Peyer's patch (tissue), 4 donors: ENCODE measurements around the gene SAYSD1. TPM values are rescaled to one million over a fixed set of nuclear protein-coding genes. Genes with fewer than 3 reads are reported as not detected.

Experiments used
- DNase-seq, 3 donors: peaks; one replicate each; pipeline ENCODE4 v3.0.0-alpha.2; 2017 to 2019
- H3K27ac ChIP-seq, 4 donors: fragments of 200-600 bp; sonication (generic); one replicate each; pipeline ENCODE4 v1.5.1; 2016 to 2019
- H3K27me3 ChIP-seq, 2 donors: fragments of 200-600 bp; sonication (generic); one replicate each; pipeline ENCODE4 v1.5.1; 2019
- H3K36me3 ChIP-seq, 3 donors: fragments of 200-600 bp; sonication (generic); one replicate each; pipeline ENCODE4 v1.5.1; 2016 to 2019
- H3K4me1 ChIP-seq, 4 donors: fragments of 200-600 bp; sonication (generic); one replicate each; pipeline ENCODE4 v1.5.1; 2016 to 2019
- H3K4me3 ChIP-seq, 4 donors: fragments of 200-600 bp; sonication (generic); 1 replicate in 3 of 4; 2 replicates in 1 of 4; pipeline ENCODE4 v1.5.1; 2016 to 2019; ENCODE audit warnings: mild to moderate bottlenecking in 1 of 4
- H3K9me3 ChIP-seq, 4 donors: fragments of 200-600 bp; sonication (generic); one replicate each; pipeline ENCODE4 v1.5.1; 2016 to 2019; ENCODE audit warnings: mild to moderate bottlenecking in 1 of 4
- CTCF ChIP-seq, 6 experiments: fragments of 450-650 bp in 4 of 6; fragments of 200-600 bp in 2 of 6; sonication (generic) in 1 of 6; IDR thresholded peaks; one replicate each; pipeline ENCODE4 v1.5.1; 2017 to 2019; ENCODE audit warnings: antibody characterized with exemption in 6 of 6, mild to moderate bottlenecking in 3 of 6, moderate library complexity in 1 of 6
- POLR2A ChIP-seq, 2 donors: fragments of 450-650 bp; IDR thresholded peaks; one replicate each; pipeline ENCODE4 v1.5.1; 2017; ENCODE audit warnings: antibody characterized with exemption in 2 of 2, mild to moderate bottlenecking in 2 of 2, moderate library complexity in 2 of 2
- total RNA-seq, 4 donors: library from RNA; depleted of rRNA; stranded (reverse); fragments of >200 nt; gene quantifications; one replicate each; pipeline ENCODE4 v1.1.0, GENCODE V29; 2016

SAYSD1 gene
- total RNA-seq, 4 donors from 2014 or later, result 12.4 to 24.7 (median 19.1) TPM

GRCh38 chr6:39074486-39074885 is 40.5 kb downstream of the SAYSD1 start:
- H3K36me3 ChIP-seq, result no peaks in the 10 kb centered on the region
- H3K4me3 ChIP-seq, result no peak overlapping the region
- H3K27me3 ChIP-seq, result no peaks in the 10 kb centered on the region
- no peak for TF ChIP-seq CTCF (IDR thresholded peaks at IDR 0.05)
- TF ChIP-seq POLR2A (IDR thresholded peaks at IDR 0.05), result no peak
- H3K4me1 ChIP-seq, result no peaks in the 10 kb centered on the region
- DNase-seq, result peak in 2 of 3 donors; percentile 21 to 32
- no peaks in the 10 kb centered on the region for H3K9me3 ChIP-seq
- no peak overlapping the region for H3K27ac ChIP-seq

- no peaks in the 10 kb centered on the region for H3K4me1 ChIP-seq
- no peaks in the 10 kb centered on the region for H3K9me3 ChIP-seq
- DNase-seq, result peak in 2 of 3 donors; percentile 14 to 36
- no peaks in the 10 kb centered on the region for H3K36me3 ChIP-seq
- TF ChIP-seq POLR2A (IDR thresholded peaks at IDR 0.05), result no peak
- no peaks in the 10 kb centered on the region for H3K27me3 ChIP-seq
- no peak overlapping the region for H3K4me3 ChIP-seq
- no peak overlapping the region for H3K27ac ChIP-seq
These were observed 41.3 kb downstream of the SAYSD1 start for GRCh38 chr6:39073471-39074355.

GRCh38 chr6:39072830-39073229 is 42.2 kb downstream of the SAYSD1 start:
- Histone ChIP-seq H3K36me3 (no peaks in the 10 kb centered on the region), H3K9me3 (no peaks in the 10 kb centered on the region), H3K4me1 (no peaks in the 10 kb centered on the region), H3K27ac (no peak overlapping the region), H3K27me3 (no peaks in the 10 kb centered on the region), H3K4me3 (no peak overlapping the region)
- DNase-seq, result peak in 1 of 3 donors; percentile 36
- no peak for TF ChIP-seq CTCF (IDR thresholded peaks at IDR 0.05)
- TF ChIP-seq POLR2A (IDR thresholded peaks at IDR 0.05), result no peak

- TF ChIP-seq CTCF (IDR thresholded peaks at IDR 0.05) (no peak), POLR2A (IDR thresholded peaks at IDR 0.05) (no peak)
- Histone ChIP-seq H3K4me3 (no peak overlapping the region), H3K9me3 (no peaks in the 10 kb centered on the region)
These were observed 46.6 kb downstream of the SAYSD1 start for GRCh38 chr6:39068391-39068790.

GRCh38 chr6:39065561-39065960 is 49.4 kb downstream of the SAYSD1 start:
- TF ChIP-seq POLR2A (IDR thresholded peaks at IDR 0.05), result no peak
- no peak for TF ChIP-seq CTCF (IDR thresholded peaks at IDR 0.05)
- no peaks in the 10 kb centered on the region for H3K27me3 ChIP-seq
- no peak overlapping the region for H3K27ac ChIP-seq
- H3K36me3 ChIP-seq, result no peaks in the 10 kb centered on the region
- no peaks in the 10 kb centered on the region for H3K4me1 ChIP-seq
- DNase-seq, result no peak
- H3K4me3 ChIP-seq, result no peak overlapping the region
- no peaks in the 10 kb centered on the region for H3K9me3 ChIP-seq

More at GRCh38 chr6:39068391-39068790, 46.6 kb downstream of the SAYSD1 start:
- Histone ChIP-seq H3K27ac (no peak overlapping the region), H3K36me3 (no peaks in the 10 kb centered on the region), H3K27me3 (no peaks in the 10 kb centered on the region), H3K4me1 (no peaks in the 10 kb centered on the region)
- peak in 1 of 3 donors; percentile 11 for DNase-seq

GRCh38 chr6:39063526-39063925 is 51.5 kb downstream of the SAYSD1 start:
- H3K27me3 ChIP-seq, result no peaks in the 10 kb centered on the region
- no peak for TF ChIP-seq CTCF (IDR thresholded peaks at IDR 0.05)
- no peak for TF ChIP-seq POLR2A (IDR thresholded peaks at IDR 0.05)

More at GRCh38 chr6:39063526-39063925, 51.5 kb downstream of the SAYSD1 start:
- H3K9me3 ChIP-seq, result no peaks in the 10 kb centered on the region
- H3K36me3 ChIP-seq, result no peaks in the 10 kb centered on the region
- H3K27ac ChIP-seq, result no peak overlapping the region
- no peak overlapping the region for H3K4me3 ChIP-seq
- DNase-seq, result no peak
- no peaks in the 10 kb centered on the region for H3K4me1 ChIP-seq
